Neural progenitor cell (in vitro differentiated cells): Measurements from ENCODE around the gene TRIM28.

Source experiments
- CTCF ChIP-seq: fragments of 200-600 bp; sonication (generic); IDR thresholded peaks from 2 replicates; pipeline ENCODE4 v1.5.1; 2017; ENCODE audit warnings: antibody characterized with exemption, mild to moderate bottlenecking
- EZH2phosphoT487 ChIP-seq: fragments of 200-600 bp; sonication (generic); IDR thresholded peaks from 2 replicates; pipeline ENCODE4 v1.6.1; 2017; ENCODE audit warnings: antibody characterized with exemption

- no peak for TF ChIP-seq CTCF
- no peak for TF ChIP-seq EZH2phosphoT487
These were observed 18.5 kb downstream of the TRIM28 start for GRCh38 chr19:58562122-58563033.
